ENCODE measurements around the gene MRPL37.

DNA sequence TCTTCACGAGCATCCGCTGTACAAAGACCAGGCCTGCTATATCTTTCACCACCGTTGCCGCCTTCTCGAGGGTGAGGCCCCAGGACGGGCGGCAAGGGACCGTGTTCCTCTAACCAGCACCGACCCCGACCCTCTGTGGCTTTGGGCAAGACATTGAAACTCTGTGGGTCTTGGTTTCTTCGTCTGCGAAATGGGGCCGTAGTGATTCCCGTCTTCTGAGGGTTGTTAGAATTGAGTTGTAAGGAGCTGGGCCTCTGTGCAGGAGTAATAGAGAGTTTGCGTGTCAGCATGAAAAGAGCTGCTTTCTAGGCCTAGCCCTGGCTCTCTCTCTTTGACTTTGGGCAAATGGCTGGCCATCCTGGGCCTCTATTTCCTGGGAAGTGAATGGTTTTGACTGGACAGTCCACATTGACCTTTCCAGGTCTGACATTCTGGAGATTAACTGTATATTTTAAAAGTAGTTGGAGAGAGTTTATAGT, 591 bp downstream of the MRPL37 start:
- TF ChIP-seq ZFX (IDR thresholded peaks at IDR 0.05; ENCODE audit: borderline replicate concordance) = no peak
- TF ChIP-seq, protein P1, sequence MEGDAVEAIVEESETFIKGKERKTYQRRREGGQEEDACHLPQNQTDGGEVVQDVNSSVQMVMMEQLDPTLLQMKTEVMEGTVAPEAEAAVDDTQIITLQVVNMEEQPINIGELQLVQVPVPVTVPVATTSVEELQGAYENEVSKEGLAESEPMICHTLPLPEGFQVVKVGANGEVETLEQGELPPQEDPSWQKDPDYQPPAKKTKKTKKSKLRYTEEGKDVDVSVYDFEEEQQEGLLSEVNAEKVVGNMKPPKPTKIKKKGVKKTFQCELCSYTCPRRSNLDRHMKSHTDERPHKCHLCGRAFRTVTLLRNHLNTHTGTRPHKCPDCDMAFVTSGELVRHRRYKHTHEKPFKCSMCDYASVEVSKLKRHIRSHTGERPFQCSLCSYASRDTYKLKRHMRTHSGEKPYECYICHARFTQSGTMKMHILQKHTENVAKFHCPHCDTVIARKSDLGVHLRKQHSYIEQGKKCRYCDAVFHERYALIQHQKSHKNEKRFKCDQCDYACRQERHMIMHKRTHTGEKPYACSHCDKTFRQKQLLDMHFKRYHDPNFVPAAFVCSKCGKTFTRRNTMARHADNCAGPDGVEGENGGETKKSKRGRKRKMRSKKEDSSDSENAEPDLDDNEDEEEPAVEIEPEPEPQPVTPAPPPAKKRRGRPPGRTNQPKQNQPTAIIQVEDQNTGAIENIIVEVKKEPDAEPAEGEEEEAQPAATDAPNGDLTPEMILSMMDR (IDR thresholded peaks at IDR 0.05) = no peak

Measured in 22Rv1 (cell line).